NOMO-1 treated with DMSO at 0.1 percent for 48 hours (cell line): Measurements from ENCODE around the gene RPS6KA2.
"Not testable (repeated sequence)": the region's sequence is repeated elsewhere in the genome, so short reads cannot be mapped to it uniquely, and the experiment has no call there.

Experiments used
- DNase-seq: peaks from one replicate; lab custom pipeline; 2025; ENCODE audit not compliant: unreplicated experiment; lab: John Stamatoyannopoulos, UW

Gene RPS6KA2

GRCh38 chr6:166595061-166595780, 31.8 kb downstream of the RPS6KA2 start:
- no peak for DNase-seq

- DNase-seq: peak; percentile 14
Observed at GRCh38 chr6:166592821-166593220, 34.2 kb downstream of the RPS6KA2 start.

- DNase-seq: no peak
Observed at GRCh38 chr6:166591961-166592520, 35.0 kb downstream of the RPS6KA2 start.

DNA sequence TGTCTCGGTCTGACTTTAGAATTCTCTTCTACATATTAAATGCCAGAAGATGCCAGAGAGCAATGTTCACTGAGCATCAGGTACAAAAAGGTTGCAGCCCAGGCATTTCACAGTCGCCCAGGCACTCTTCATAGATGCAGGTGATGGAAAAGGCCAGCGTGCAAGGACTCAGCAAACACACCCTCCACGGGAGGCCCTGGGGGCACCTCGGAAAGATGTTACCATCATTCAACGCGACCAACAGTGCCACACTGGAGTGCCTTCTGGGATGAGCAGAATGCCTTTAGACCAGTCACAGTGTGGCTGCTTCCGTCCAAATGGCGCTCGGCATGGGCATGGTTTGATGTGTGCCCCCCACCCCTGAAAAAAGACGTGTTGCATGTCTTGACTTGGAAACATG, 36.0 kb downstream of the RPS6KA2 start:
- no peak for DNase-seq

- DNase-seq: peak; percentile 7
Observed at GRCh38 chr6:166589786-166590574, 37.1 kb downstream of the RPS6KA2 start.

GRCh38 chr6:166589337-166589731, 37.7 kb downstream of the RPS6KA2 start:
- no peak for DNase-seq

DNA sequence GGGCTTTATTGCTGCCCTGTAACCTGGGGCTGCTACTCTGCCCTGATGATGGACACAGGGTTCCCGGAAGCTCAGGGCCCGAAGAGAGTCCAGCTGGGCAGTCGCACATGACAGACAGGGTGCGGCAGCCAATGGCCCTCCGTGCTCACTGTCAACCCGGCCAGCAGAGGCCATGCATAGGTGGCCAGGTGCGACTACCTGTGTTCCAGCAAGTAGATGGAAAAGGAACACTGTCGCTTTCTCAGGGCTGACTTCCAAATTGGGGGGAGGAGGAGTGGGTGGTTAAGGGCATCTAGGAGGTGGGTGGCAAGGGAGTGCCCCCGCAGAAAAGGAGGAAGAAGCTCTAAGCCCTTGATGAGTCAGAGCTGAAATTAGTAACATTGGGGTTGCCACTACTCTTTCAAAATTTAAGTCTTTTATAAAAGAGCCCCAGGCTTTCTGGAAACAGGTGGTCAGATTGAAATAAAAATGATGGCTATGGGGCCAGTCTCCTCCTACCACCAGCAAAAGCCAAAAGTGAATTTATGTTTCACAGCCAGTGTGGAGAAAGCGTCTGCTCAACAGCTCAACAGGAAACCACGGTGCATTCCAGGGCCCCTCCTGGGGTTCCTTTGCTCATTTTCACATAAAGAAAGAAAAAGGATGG, 38.2 kb downstream of the RPS6KA2 start:
- DNase-seq: peak; percentile 83

DNA sequence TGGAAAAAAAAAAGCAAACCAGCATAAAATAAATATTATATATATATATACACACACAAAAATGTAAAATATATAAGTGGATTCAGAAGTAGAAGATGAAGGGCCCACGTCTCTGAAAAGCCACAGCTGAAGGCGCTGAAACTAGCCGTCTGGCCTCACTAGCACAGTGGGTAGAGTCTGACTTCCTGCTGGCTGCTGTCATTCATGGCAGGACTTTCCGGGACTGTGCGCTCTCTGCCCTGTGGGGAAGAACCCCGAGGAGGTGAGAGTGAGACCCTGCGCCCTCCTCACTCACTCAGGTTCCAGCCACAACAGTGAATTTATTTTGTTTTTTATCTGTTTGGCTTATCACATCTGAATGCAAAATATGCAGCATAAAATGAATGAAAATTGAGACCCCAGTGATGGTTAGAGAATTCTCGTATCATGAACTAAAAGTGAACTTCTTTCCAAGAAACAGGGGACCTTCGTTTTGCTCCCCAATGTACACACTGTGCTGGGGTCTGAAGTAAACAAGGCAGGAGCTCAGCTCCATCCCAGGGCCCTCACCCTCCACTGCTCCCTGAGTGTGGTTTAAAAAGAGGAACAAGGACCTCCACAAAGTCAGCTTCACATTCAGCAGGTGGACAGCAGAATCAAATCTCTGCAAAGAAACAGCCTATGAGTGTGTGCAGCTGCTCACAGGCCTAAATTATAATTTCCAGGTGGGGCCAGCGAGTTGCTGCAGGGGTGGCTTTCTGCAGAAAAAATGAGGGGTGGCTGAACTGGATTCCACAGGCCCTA, 39.2 kb downstream of the RPS6KA2 start:
- DNase-seq: peak; percentile 68

DNA sequence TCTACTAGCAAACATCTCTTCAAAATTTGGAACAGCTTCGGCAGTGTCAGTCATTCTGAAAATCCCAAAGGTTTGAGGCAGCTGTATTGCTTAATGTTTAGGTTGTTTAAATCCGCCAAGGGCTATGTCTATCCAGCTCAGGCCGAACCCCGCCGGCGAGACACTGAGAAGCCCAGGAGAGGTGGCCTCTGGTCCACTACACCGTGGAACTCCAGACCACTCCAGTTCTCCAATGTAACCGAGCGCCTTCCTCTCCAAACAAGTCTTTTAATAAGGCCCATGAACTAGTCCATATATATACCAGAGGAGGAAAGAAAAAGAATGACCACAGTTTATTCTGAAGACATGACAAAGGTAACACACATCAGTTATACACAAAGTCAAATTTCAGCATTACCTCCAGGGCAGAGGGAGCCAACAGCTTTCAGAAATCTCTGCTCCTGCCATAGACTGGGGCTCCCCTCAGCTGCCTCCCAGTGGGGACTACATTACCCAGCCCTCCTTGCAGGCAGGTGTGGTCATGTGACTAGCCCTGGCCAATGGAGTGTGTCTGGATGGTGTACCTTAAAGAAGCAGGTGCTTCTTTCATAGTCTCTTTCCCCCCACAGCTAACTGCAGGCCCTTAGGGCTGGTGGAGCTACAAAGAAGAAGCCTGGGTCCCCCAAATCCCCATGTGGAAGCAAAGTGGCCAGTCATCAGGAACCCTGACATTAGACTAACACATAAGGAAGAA, 40.5 kb downstream of the RPS6KA2 start, which contains the start of gene RAMACL:
Gene RAMACL (minus strand): TSS at position 255 of the 733 bp plus-strand sequence. CDS start 201 bp downstream, at position 54.
- DNase-seq: peak; percentile 19

GRCh38 chr6:166584853-166585429, 42.1 kb downstream of the RPS6KA2 start:
- no peak for DNase-seq

DNA sequence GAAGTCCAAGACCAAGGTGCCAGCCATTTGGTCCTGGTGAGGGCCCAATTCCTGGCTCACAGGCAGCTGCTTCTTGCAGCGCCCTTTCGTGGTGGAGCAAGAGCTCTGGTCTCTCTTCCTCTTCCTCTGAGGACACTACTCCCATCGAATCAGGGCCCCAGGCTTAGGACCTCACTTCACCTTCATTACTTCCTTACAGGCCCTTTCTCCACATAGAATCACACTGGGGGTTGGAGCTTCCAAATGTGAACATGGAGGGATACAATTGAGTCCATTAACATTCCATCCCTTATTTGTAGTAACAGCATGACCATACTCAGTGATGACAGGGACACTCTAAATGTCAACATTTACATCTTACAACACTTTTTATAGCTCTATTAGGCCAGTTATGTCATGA, 42.9 kb downstream of the RPS6KA2 start:
- DNase-seq: peak; percentile 17

DNA sequence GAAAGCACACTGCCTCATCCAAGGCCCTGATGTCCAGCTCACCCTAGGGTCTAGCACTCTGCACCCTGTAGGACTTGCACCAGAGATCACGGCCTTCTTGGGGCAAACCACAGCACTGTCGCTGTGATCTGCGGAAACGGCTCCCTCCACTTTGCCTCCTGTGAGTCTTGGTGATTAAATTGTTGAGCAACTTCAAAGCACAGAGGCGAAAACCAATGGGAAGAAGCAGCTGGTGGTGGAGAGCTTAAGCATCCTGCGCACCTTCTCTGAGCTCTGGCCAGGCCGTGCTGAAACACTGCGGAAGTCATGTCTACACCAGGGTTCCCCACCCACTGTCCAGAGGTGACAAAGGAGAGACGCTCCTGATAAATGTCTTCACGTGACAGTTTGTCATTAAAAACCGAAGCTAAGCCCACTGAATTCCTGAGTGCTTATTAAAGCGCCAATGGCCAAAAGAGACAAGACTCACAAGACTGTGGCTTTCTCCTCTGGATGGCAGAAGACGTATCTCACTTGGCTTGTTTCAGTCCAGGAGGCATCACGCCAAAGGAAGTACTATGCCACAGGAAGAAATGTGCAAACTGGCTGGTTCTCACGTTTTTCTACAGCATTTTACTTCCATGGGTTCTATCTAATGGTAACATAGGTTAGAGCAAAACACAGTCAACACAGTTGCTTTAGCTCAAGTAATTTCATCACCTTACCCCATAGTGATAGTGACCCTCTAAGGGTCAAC, 43.7 kb downstream of the RPS6KA2 start:
- DNase-seq: no peak

DNA sequence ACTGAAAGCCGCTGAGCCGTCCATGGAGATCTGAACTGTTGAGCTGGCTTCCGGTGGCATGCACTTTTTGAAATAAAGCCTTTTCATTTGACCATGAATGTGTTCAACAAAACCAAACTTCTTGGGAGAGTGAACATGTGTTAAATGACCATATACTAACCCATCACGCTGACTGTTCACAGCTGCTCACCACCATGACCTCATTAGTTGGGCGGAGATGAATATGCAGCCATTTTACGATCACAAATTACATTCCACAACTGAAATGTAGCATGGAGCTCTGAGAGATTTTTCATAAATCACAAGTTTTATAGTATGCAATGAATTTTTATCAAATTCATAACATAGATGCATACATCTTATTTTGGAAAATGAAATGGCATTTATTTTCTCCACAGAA, 44.8 kb downstream of the RPS6KA2 start:
- no peak for DNase-seq

DNA sequence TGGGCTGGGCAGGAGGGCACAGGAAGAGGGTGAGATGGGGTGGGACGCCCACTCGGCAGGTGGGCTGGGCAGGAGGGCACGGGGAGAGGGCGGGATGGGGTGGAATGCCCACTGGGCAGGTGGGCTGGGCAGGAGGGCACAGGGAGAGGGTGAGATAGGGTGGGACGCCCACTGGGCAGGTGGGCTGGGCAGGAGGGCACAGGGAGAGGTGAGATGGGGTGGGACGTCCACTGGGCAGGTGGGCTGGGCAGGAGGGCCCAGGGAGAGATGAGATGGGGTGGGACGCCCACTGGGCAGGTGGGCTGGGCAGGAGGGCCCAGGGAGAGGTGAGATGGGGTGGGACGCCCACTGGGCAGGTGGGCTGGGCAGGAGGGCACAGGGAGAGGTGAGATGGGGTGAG, 45.2 kb downstream of the RPS6KA2 start:
- DNase-seq: not testable (repeated sequence)

- no peak for DNase-seq
Observed at GRCh38 chr6:166581091-166581511, 46.0 kb downstream of the RPS6KA2 start.

- DNase-seq: no peak
Observed at GRCh38 chr6:166580076-166581050, 46.7 kb downstream of the RPS6KA2 start.

DNA sequence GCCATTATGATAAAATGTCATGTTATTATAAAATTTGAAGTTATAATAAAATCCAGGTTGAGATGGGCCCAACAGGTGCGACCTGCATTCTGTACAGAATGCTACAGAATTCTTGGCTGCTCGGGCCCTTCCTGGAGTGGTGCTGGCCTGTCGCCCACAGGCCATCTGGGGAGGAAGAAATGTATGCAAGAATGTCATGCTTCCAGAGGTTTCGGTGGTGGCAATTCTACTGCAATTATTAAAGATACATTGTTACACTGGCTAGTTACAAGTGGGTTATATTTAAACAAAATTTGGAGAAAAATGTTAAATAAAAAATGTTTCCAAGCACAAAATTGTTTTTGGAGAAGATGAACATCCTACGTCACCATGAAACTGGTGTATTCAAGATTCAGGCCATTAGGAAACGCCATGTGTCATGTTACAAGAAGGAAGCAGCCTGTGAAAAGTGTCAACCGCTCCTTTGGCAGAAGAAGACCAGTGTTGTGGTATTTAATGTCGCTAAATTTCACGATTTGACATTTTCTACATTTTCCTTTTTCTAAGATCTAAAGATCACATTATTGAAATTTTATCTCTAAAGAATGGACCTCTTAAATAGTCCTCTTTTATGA, 47.7 kb downstream of the RPS6KA2 start:
- no peak for DNase-seq
